Parathyroid adenoma (tissue), 2 donors: ENCODE data around the gene MMEL1.

ENCODE experiments used
- H2AFZ ChIP-seq: fragments of 300-600 bp; sonication (generic); one replicate; pipeline ENCODE4 v1.7.0; 2017; ENCODE audit warnings: antibody characterized with exemption, mild to moderate bottlenecking
- H3K27ac ChIP-seq: fragments of 300-600 bp; sonication (generic); one replicate; pipeline ENCODE4 v1.7.0; 2017
- H3K27me3 ChIP-seq: fragments of 300-600 bp; sonication (generic); one replicate; pipeline ENCODE4 v1.7.0; 2017; ENCODE audit warnings: low read length; ENCODE audit not compliant: control insufficient read depth, insufficient read depth
- H3K36me3 ChIP-seq: fragments of 300-600 bp; sonication (generic); one replicate; pipeline ENCODE4 v1.7.0; 2017; ENCODE audit warnings: low read length; ENCODE audit not compliant: control insufficient read depth, insufficient read depth
- H3K4me1 ChIP-seq: fragments of 300-600 bp; sonication (generic); one replicate; pipeline ENCODE4 v1.7.0; 2017; ENCODE audit warnings: control low read depth
- H3K4me2 ChIP-seq: fragments of 300-600 bp; sonication (generic); one replicate; pipeline ENCODE4 v1.7.0; 2017; ENCODE audit warnings: low read length
- H3K4me3 ChIP-seq: fragments of 300-600 bp; sonication (generic); one replicate; pipeline ENCODE4 v1.7.0; 2017; ENCODE audit warnings: low read depth, low read length
- H3K79me2 ChIP-seq: fragments of 300-600 bp; sonication (generic); one replicate; pipeline ENCODE4 v1.7.0; 2017; ENCODE audit warnings: control low read depth
- H3K9ac ChIP-seq: fragments of 300-600 bp; sonication (generic); one replicate; pipeline ENCODE4 v1.7.0; 2017; ENCODE audit warnings: mild to moderate bottlenecking
- H3K9me3 ChIP-seq: fragments of 300-600 bp; sonication (generic); one replicate; pipeline ENCODE4 v1.7.0; 2017; ENCODE audit warnings: low read length; ENCODE audit not compliant: control insufficient read depth
- CTCF ChIP-seq: fragments of 300-600 bp; sonication (generic); IDR thresholded peaks from one replicate; pipeline ENCODE4 v1.7.0; 2017; ENCODE audit warnings: antibody characterized with exemption, mild to moderate bottlenecking
- donor health status: primary hyperparathyroidism.

MMEL1 gene

GRCh38 chr1:2645143-2645542 is 12.3 kb upstream of the MMEL1 start:
- H3K4me2 ChIP-seq: no peak overlapping the region
- H3K9ac ChIP-seq: no peak overlapping the region
- H3K4me1 ChIP-seq: no peaks in the 10 kb centered on the region
- no peak overlapping the region for H3K4me3 ChIP-seq
- no peaks in the 10 kb centered on the region for H3K36me3 ChIP-seq
- H3K9me3 ChIP-seq: no peaks in the 10 kb centered on the region
- H3K27me3 ChIP-seq: no peaks in the 10 kb centered on the region
- TF ChIP-seq CTCF: no peak
- no peak overlapping the region for H3K27ac ChIP-seq
- H2AFZ ChIP-seq: no peak overlapping the region
- no peaks in the 10 kb centered on the region for H3K79me2 ChIP-seq

GRCh38 chr1:2644591-2645101 is 11.8 kb upstream of the MMEL1 start:
- H3K4me1 ChIP-seq: no peaks in the 10 kb centered on the region
- H3K27ac ChIP-seq: no peak overlapping the region
- no peaks in the 10 kb centered on the region for H3K36me3 ChIP-seq
- H3K9me3 ChIP-seq: no peaks in the 10 kb centered on the region
- H3K79me2 ChIP-seq: no peaks in the 10 kb centered on the region
- H3K4me3 ChIP-seq: no peak overlapping the region
- H3K4me2 ChIP-seq: no peak overlapping the region
- TF ChIP-seq CTCF: no peak
- H3K9ac ChIP-seq: no peak overlapping the region
- no peak overlapping the region for H2AFZ ChIP-seq
- H3K27me3 ChIP-seq: no peaks in the 10 kb centered on the region

GRCh38 chr1:2644171-2644570 is 11.4 kb upstream of the MMEL1 start:
- no peaks in the 10 kb centered on the region for H3K4me1 ChIP-seq
- TF ChIP-seq CTCF: no peak
- no peaks in the 10 kb centered on the region for H3K27me3 ChIP-seq
- no peak overlapping the region for H3K4me3 ChIP-seq
- no peaks in the 10 kb centered on the region for H3K9me3 ChIP-seq
- H3K79me2 ChIP-seq: no peaks in the 10 kb centered on the region
- no peak overlapping the region for H2AFZ ChIP-seq
- no peaks in the 10 kb centered on the region for H3K36me3 ChIP-seq
- H3K4me2 ChIP-seq: no peak overlapping the region
- H3K9ac ChIP-seq: no peak overlapping the region
- H3K27ac ChIP-seq: no peak overlapping the region

- Histone ChIP-seq H3K79me2 (no peaks in the 10 kb centered on the region), H3K36me3 (no peaks in the 10 kb centered on the region), H3K9me3 (no peaks in the 10 kb centered on the region), H2AFZ (peak overlapping the region; percentile 93), H3K9ac (no peak overlapping the region), H3K4me2 (peak overlapping the region; percentile 95), H3K27ac (no peak overlapping the region), H3K27me3 (no peaks in the 10 kb centered on the region), H3K4me3 (peak overlapping the region; percentile 79), H3K4me1 (no peaks in the 10 kb centered on the region)
- no peak for TF ChIP-seq CTCF
These were observed 10.7 kb upstream of the MMEL1 start for GRCh38 chr1:2643414-2644077.
